ENCODE measurements around the gene MAP3K14.

DNA sequence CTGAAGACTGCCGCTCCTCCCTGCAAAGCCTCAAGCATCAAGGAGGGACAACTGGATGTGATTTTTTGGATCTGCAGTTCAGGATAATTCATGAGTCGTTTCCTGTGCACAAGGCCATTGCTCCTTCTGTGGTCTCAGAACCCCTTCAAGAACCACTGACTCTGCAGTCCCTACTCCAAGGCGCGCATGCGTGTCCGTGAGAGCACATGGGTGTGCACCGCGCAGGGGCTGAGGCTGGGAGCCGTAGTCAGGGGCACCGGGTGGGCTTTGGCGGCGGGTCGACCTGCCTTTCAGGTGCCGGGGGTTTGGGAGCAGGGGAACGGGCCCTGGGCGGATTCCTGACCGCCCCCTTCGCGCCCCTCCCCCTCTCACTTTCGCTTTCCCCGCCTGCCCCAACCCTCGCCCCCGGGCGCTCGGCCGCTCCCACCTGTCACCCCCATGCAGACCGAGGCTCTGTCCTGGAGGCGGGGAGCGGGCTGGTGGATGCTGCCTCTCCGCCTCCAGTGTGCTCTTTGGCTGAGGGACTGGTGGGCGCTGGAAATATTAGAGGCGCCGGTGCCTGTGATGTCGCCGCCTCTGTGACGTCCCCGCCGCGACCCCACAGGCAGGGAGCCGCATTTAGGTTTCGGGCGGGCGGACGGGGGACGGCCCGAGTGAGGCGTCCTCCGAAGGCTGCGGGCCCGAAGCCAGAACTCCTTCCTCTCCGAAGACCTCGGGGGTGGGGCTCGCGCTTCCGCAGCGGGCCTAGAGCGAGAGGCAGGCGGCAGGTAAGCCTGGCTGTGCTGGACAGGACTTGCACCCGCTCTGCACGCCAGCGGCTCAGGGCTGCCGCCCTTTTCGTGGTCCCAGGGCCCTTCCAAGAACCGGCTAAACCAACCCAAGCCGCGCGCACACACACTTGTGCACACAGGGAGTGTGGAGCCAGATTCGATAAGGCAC lies 55.0 kb downstream of the MAP3K14 start, which contains the start of gene SPATA32:
- TF ChIP-seq, protein P1, sequence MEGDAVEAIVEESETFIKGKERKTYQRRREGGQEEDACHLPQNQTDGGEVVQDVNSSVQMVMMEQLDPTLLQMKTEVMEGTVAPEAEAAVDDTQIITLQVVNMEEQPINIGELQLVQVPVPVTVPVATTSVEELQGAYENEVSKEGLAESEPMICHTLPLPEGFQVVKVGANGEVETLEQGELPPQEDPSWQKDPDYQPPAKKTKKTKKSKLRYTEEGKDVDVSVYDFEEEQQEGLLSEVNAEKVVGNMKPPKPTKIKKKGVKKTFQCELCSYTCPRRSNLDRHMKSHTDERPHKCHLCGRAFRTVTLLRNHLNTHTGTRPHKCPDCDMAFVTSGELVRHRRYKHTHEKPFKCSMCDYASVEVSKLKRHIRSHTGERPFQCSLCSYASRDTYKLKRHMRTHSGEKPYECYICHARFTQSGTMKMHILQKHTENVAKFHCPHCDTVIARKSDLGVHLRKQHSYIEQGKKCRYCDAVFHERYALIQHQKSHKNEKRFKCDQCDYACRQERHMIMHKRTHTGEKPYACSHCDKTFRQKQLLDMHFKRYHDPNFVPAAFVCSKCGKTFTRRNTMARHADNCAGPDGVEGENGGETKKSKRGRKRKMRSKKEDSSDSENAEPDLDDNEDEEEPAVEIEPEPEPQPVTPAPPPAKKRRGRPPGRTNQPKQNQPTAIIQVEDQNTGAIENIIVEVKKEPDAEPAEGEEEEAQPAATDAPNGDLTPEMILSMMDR (IDR thresholded peaks at IDR 0.05): no peak
- no peak for TF ChIP-seq POLR2A (IDR thresholded peaks at IDR 0.05)

Data from suprapubic skin (tissue), 3 donors.